SU-DHL-6 (cell line): Measurements from ENCODE around the gene ANKHD1.

Source experiments
- CTCF ChIP-seq: fragments of 200-600 bp; sonication (generic); IDR thresholded peaks from one replicate; pipeline ENCODE4 v1.5.1; 2017; ENCODE audit warnings: antibody characterized with exemption, mild to moderate bottlenecking, low read length, moderate library complexity; ENCODE audit not compliant: insufficient read depth, poor library complexity, severe bottlenecking
- EZH2phosphoT487 ChIP-seq: fragments of 200-600 bp; sonication (generic), shearing (Covaris generic); conservative IDR thresholded peaks from 2 replicates; pipeline ENCODE4 v1.6.1; 2018; ENCODE audit warnings: mild to moderate bottlenecking, antibody characterized with exemption, low read length, moderate library complexity, mixed read lengths

GRCh38 chr5:140554454-140554853 lies 152.8 kb downstream of the ANKHD1 start:
- no peak for TF ChIP-seq CTCF
- TF ChIP-seq EZH2phosphoT487, result no peak
